Gastroesophageal sphincter (tissue), 3 donors: ENCODE data around the gene PRDM16.

Source experiments
- EP300 ChIP-seq: sonication (generic); formaldehyde crosslinking; IDR thresholded peaks from one replicate; pipeline ENCODE4 v1.6.1; 2017; ENCODE audit warnings: antibody characterized with exemption, mild to moderate bottlenecking
- POLR2A ChIP-seq, 2 donors: fragments of 450-650 bp; IDR thresholded peaks; one replicate each; pipeline ENCODE4 v1.6.1; 2017; ENCODE audit warnings: antibody characterized with exemption in 2 of 2, mild to moderate bottlenecking in 2 of 2, moderate library complexity in 1 of 2
- POLR2AphosphoS5 ChIP-seq: sonication (generic); formaldehyde crosslinking; IDR thresholded peaks from one replicate; pipeline ENCODE4 v1.6.1; 2017; ENCODE audit warnings: antibody characterized with exemption
- TF ChIP-seq, protein P1 (sequence below), 4 experiments: fragments of 200-600 bp in 2 of 4; fragments of 450-650 bp in 2 of 4; sonication (generic) in 1 of 4; IDR thresholded peaks; one replicate each; pipeline ENCODE4 v1.5.1; 2017 to 2019; ENCODE audit warnings: antibody characterized with exemption in 4 of 4, mild to moderate bottlenecking in 2 of 4, moderate library complexity in 2 of 4

DNA sequence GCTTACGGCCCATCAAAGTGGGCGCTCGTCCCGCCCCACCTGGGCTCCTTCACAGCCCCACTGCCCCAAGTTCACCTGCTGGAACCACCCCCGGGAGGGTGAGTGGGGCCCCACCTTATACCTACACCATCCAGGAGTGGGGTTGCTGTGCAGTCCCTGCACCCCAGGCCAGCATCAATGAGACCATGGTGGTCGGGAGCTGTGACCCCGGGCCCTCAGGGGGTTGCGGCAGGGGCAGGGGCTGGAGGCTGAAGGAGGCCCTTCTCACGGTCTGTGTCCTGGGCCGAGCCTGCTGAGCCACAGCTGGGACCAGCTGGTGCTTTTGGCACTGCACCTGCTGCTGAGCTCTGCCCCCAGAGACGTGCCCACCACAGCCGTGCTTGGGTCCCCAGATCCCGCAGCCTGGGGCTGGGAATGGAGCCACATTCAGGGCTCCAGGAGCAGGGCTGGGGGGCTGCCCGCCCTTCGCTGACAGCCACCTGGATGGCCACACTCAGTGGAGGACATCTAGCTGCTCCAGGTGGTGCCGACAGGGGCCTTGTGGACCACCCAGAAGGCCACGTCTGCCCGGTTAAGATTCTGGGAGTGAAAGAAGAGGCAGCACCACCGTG is 30.3 kb upstream of the PRDM16 start:
- TF ChIP-seq, protein P1, sequence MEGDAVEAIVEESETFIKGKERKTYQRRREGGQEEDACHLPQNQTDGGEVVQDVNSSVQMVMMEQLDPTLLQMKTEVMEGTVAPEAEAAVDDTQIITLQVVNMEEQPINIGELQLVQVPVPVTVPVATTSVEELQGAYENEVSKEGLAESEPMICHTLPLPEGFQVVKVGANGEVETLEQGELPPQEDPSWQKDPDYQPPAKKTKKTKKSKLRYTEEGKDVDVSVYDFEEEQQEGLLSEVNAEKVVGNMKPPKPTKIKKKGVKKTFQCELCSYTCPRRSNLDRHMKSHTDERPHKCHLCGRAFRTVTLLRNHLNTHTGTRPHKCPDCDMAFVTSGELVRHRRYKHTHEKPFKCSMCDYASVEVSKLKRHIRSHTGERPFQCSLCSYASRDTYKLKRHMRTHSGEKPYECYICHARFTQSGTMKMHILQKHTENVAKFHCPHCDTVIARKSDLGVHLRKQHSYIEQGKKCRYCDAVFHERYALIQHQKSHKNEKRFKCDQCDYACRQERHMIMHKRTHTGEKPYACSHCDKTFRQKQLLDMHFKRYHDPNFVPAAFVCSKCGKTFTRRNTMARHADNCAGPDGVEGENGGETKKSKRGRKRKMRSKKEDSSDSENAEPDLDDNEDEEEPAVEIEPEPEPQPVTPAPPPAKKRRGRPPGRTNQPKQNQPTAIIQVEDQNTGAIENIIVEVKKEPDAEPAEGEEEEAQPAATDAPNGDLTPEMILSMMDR (IDR thresholded peaks at IDR 0.05) = no peak
- TF ChIP-seq POLR2AphosphoS5 (no peak), POLR2A (IDR thresholded peaks at IDR 0.05) (no peak), EP300 (no peak)
